SH-SY5Y (cell line): ENCODE results near the gene SETD1B.

Experiments used
- GATA2 ChIP-seq: IDR thresholded peaks from 2 replicates; pipeline ENCODE4 v1.6.1; 2011; ENCODE audit warnings: mild to moderate bottlenecking, low read depth, low read length
- GATA3 ChIP-seq: IDR thresholded peaks from 2 replicates; pipeline ENCODE4 v1.6.1; 2011; ENCODE audit warnings: low read depth, mild to moderate bottlenecking, low read length, moderate library complexity

GRCh38 chr12:121783766-121784165 lies 20.0 kb upstream of the SETD1B start:
- TF ChIP-seq GATA3 (no peak), GATA2 (no peak)
